Effector memory CD8-positive, alpha-beta T cell (primary cell): ENCODE measurements around the gene E2F2.
"Not testable (repeated sequence)": the region's sequence is repeated elsewhere in the genome, so short reads cannot be mapped to it uniquely, and the experiment has no call there.

Source experiments
- ATAC-seq: fragments of 150-1000 bp; cut with Tn5 transposase; replicated peaks from 2 replicates; pipeline ENCODE4 v1.10.0; 2021; ENCODE audit warnings: mild to moderate bottlenecking, moderate library complexity
- DNase-seq, 3 experiments: peaks; one replicate each; pipeline ENCODE4 v3.0.0; 2021
- H3K27ac Mint-ChIP-seq, 2 donors: one replicate each; pipeline ENCODE4 v1.8.0; 2022; ENCODE audit warnings: mild to moderate bottlenecking in 2 of 2, mixed read lengths in 2 of 2, moderate library complexity in 2 of 2
- H3K27me3 Mint-ChIP-seq, 2 donors: one replicate each; pipeline ENCODE4 v1.8.0; 2022; ENCODE audit warnings: mixed read lengths in 2 of 2
- H3K36me3 Mint-ChIP-seq: one replicate; pipeline ENCODE4 v1.8.0; 2022; ENCODE audit warnings: mild to moderate bottlenecking, moderate library complexity, mixed read lengths; ENCODE audit not compliant: insufficient read depth
- H3K4me1 Mint-ChIP-seq, 2 donors: one replicate each; pipeline ENCODE4 v1.8.0; 2022; ENCODE audit warnings: low read depth in 2 of 2, mixed read lengths in 2 of 2
- H3K4me3 Mint-ChIP-seq, 2 donors: one replicate each; pipeline ENCODE4 v1.8.0; 2022; ENCODE audit warnings: mild to moderate bottlenecking in 2 of 2, mixed read lengths in 2 of 2, moderate library complexity in 2 of 2
- H3K9me3 Mint-ChIP-seq, 2 donors: one replicate each; pipeline ENCODE4 v1.8.0; 2022; ENCODE audit warnings: mixed read lengths in 2 of 2

E2F2 gene

DNA sequence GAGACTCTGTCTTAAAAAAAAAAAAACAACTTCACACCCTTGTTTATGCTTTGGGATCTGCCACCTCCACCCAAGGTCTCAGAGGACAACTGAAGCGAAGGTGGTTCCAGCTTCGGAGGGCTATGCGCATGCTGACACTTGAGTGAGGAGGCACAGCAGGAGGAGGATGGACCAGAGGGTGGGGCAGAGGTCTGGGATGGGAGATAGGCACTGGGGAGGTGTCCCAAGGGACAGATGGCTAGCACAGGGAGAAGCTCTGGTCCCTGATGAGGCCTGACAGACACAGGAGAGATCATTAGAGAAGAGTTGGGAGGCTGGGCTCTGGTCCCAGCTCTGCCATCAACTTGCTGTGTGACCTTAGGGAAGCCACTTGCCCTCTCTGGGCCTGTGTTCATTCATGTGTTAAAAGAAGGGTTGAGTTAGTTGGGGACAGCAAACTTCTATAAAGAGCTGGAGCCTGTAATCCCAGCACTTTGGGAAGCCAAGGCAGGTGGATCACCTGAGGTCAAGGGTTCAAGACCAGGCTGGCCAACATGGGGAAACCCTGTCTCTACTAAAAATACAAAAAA, 16.8 kb downstream of the E2F2 start:
- DNase-seq (no peak), ATAC-seq (no peak)
- Mint-ChIP-seq H3K4me3 (no peak overlapping the region), H3K27me3 (no peaks in the 10 kb centered on the region), H3K27ac (peak overlapping the region in 1 of 2 donors; percentile 61), H3K9me3 (no peaks in the 10 kb centered on the region), H3K4me1 (peaks cover 0 to 2% of the 10 kb centered on the region in 2 donors), H3K36me3 (peaks cover 3% of the 10 kb centered on the region)

DNA sequence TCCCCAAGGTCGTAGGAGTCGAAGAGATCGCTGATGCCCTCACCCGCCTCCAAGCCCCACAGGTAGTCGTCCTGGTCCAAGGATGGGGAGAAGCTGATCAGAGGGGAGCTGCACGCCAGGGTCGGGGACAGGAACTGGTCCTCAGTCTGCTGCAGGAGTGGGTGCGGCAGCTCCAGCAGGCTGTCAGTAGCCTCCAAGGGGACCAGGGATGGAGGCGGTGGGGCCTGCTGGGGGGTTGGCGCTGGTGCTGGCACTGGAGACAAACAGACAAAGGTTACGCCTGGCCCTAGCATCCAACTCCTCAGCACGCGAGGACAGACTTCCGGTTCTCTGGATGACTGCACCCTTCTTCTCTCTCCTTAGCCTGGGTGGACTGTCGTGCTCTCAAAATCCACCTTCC, 21.1 kb downstream of the E2F2 start:
- H3K27me3 Mint-ChIP-seq, result no peaks in the 10 kb centered on the region
- ATAC-seq (no peak), DNase-seq (no peak)
- no peaks in the 10 kb centered on the region for H3K4me1 Mint-ChIP-seq
- peaks cover 3% of the 10 kb centered on the region for H3K36me3 Mint-ChIP-seq
- H3K9me3 Mint-ChIP-seq, result no peaks in the 10 kb centered on the region
- H3K4me3 Mint-ChIP-seq, result no peak overlapping the region
- H3K27ac Mint-ChIP-seq, result no peak overlapping the region

DNA sequence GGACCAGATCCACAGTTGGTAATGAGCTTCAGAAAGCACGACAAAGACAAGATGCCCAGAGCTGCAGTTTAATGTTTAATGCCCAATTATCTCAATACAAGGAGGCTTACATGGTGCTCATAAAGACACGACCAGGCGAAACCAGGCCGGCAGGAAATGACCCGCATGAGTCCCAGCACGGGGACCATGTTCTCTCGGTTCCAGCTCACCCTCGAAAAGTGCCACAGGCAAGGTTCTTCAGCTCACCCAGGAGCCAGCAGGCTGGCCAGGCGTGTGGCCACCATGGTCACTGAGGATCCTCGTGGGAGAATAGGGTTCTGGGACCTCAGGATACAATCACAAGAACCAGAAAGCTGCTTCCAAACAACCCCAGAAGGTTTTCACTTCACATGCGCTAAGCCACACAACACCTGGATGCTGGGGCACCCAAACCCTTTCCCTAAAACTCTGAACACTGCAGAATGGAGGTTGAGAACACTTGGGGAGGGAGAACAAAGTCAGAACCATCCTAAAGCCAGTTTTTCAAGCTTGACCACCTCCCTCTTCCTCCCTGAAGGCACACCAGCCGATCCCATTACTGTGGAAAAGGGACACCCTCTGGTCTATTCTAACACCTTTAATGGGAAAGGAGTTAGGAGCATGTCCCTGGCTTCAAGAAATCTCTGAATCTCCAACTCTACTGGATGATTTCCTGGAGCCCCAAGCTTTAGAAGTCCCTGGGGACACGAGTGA, 24.5 kb downstream of the E2F2 start:
- no peak for DNase-seq
- no peaks in the 10 kb centered on the region for H3K4me1 Mint-ChIP-seq
- H3K27me3 Mint-ChIP-seq, result no peaks in the 10 kb centered on the region
- no peak for ATAC-seq
- no peaks in the 10 kb centered on the region for H3K9me3 Mint-ChIP-seq
- no peak overlapping the region for H3K4me3 Mint-ChIP-seq
- H3K27ac Mint-ChIP-seq, result no peak overlapping the region
- no peaks in the 10 kb centered on the region for H3K36me3 Mint-ChIP-seq

DNA sequence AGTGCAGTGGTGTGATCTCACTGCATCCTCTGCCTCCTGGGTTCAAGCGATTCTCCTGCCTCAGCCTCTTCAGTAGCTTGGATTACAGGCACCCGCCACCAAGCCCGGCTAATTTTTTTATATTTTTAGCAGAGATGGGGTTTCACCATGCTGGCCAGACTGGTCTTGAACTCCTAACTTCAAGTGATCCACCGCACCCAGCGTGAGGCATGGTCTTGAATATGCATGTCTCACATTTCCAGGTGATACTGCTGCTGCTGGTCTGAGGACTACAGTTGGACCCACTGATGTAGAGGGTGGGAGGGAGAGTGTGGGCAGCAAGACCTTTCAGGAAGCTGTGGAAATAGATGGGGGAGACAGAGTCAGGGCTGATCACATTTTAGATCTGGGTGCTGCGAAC, 25.2 kb downstream of the E2F2 start:
- Mint-ChIP-seq H3K4me1 (no peaks in the 10 kb centered on the region), H3K9me3 (no peaks in the 10 kb centered on the region), H3K4me3 (no peak overlapping the region), H3K36me3 (no peaks in the 10 kb centered on the region), H3K27ac (no peak overlapping the region), H3K27me3 (no peaks in the 10 kb centered on the region)
- DNase-seq (no peak), ATAC-seq (no peak)

DNA sequence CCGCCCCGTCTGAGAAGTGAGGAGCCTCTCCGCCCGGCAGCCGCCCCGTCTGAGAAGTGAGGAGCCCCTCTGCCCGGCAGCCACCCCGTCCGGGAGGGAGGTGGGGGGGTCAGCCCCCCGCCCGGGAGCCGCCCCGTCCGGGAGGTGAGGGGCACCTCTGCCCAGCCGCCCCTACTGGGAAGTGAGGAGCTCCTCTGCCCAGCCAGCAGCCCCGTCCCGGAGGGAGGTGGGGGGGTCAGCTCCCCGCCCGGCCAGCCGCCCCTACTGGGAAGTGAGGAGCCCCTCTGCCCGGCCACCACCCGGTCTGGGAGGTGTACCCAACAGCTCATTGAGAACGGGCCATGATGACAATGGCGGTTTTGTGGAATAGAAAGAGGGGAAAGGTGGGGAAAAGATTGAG, 26.9 kb downstream of the E2F2 start:
- not testable (repeated sequence) for ATAC-seq, H3K4me1 Mint-ChIP-seq, H3K27ac Mint-ChIP-seq, H3K9me3 Mint-ChIP-seq, H3K36me3 Mint-ChIP-seq, H3K4me3 Mint-ChIP-seq, H3K27me3 Mint-ChIP-seq, DNase-seq

DNA sequence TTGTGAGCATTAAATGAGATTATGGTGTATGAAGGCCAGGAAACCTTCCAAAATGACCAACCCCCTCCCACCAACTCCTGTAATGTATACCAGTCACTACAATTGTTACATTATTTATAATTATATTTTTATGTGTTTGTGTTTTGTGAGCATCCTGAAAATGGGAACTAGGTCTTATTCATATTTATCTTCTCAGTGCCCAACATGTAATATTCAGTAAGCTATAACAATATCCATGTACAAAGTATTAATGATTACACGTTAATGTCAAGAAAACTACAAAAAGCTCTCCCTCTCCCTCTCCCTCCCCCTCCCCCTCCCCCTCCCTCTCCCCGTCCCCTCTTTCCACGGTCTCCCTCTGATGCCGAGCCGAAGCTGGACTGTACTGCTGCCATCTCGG, 28.1 kb downstream of the E2F2 start:
- H3K27me3 Mint-ChIP-seq, result no peaks in the 10 kb centered on the region
- H3K4me1 Mint-ChIP-seq, result no peaks in the 10 kb centered on the region

DNA sequence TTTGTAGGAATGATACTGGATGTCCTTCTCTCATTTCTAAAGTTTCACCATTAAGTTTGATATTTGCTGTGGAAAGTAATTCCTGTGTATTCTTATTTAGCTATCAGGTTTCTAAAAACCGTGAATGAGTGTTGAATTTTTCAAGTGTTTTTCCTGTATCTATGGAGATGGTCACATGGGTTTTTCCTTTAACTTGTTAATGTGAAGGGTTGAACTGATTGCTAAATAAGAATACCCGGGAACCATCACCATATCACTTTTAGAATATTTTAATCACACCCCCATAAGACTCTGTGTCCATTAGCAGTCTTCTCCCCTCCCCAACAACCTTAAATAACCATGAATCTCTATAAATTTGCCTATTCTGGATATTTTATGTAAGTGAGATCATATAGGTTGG, 30.6 kb downstream of the E2F2 start:
- H3K27ac Mint-ChIP-seq, result no peak overlapping the region
- H3K4me3 Mint-ChIP-seq, result no peak overlapping the region
- no peaks in the 10 kb centered on the region for H3K9me3 Mint-ChIP-seq
- ATAC-seq, result no peak
- no peaks in the 10 kb centered on the region for H3K36me3 Mint-ChIP-seq
- DNase-seq, result no peak
- H3K4me1 Mint-ChIP-seq, result peaks cover 0 to 3% of the 10 kb centered on the region in 2 donors
- no peaks in the 10 kb centered on the region for H3K27me3 Mint-ChIP-seq

More for the DNA sequence above, 28.1 kb downstream of the E2F2 start:
- H3K36me3 Mint-ChIP-seq, result no peaks in the 10 kb centered on the region
- no peak overlapping the region for H3K27ac Mint-ChIP-seq
- H3K4me3 Mint-ChIP-seq, result no peak overlapping the region
- H3K9me3 Mint-ChIP-seq, result no peaks in the 10 kb centered on the region
- DNase-seq (no peak), ATAC-seq (no peak)

DNA sequence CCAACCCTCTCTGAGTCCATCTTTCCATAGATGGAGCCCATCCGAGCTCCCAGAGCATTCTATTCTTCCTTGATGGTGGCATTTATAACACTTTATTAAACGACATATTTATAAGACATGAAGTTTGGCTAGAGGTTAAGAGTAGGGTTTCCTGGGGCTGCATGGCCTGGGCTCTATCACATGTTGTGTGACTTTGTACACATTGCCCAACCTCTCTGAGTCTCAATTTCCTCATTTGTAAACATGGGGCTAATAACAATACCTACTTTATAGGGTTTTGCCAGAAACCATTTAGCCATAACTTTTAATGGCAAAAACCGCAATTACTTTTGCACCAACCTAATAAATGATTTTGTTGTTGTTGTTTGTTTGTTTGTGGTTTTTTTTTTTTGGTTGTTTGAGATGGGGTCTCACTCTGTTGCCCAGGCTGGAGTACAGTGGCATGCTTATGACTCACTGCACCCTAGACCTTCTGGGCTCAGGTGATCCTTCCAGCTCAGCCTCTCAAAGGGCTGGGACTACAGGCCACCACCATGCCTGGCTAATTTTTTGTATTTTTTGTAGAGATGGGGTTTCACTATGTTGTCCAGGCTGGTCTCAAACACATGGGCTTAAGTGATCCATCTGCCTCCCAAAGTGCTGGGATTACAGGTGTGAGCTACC, 33.1 kb downstream of the E2F2 start:
- no peaks in the 10 kb centered on the region for H3K27me3 Mint-ChIP-seq
- no peaks in the 10 kb centered on the region for H3K9me3 Mint-ChIP-seq
- H3K36me3 Mint-ChIP-seq, result no peaks in the 10 kb centered on the region
- H3K4me1 Mint-ChIP-seq, result peaks cover 0 to 3% of the 10 kb centered on the region in 2 donors
- DNase-seq, result no peak
- no peak for ATAC-seq
- H3K4me3 Mint-ChIP-seq, result no peak overlapping the region
- H3K27ac Mint-ChIP-seq, result no peak overlapping the region

DNA sequence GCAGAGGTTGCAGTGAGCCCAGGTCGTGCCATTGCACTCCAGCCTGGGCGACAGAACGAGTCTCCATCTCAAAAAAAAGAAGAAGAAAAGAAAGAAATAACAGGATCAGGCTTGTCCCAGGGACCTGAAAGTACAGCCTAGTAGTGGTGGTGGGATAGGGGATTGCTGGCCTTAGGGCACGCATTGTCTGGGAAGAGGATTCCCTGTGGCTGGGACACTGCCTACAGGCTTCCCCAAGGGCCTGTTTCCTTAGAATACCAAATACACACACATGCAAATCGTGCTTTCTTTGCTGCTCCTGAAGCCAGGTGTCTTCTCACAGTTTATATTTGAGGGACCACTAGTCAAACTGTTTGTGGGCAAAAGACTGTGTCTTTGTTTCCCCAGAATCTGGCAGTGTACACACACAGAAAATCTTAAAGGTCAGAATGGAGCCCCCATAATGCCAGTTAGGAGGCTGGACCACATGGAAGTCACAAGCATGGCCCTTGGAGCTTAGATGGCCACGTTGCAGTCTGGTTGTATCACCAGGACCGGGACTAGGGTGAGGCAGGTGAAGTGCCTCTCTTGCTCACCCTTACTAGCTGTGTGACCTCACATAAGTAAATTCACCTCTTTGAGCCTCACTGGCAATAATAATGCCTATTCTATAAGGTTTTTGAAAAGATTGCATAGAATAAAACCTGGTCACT, 34.4 kb downstream of the E2F2 start:
- no peak overlapping the region for H3K27ac Mint-ChIP-seq
- H3K4me1 Mint-ChIP-seq, result peaks cover 0 to 3% of the 10 kb centered on the region in 2 donors
- H3K36me3 Mint-ChIP-seq, result no peaks in the 10 kb centered on the region
- H3K9me3 Mint-ChIP-seq, result no peaks in the 10 kb centered on the region
- no peak for ATAC-seq
- no peak for DNase-seq
- H3K27me3 Mint-ChIP-seq, result peaks cover 9 to 11% of the 10 kb centered on the region in 2 donors
- H3K4me3 Mint-ChIP-seq, result no peak overlapping the region

DNA sequence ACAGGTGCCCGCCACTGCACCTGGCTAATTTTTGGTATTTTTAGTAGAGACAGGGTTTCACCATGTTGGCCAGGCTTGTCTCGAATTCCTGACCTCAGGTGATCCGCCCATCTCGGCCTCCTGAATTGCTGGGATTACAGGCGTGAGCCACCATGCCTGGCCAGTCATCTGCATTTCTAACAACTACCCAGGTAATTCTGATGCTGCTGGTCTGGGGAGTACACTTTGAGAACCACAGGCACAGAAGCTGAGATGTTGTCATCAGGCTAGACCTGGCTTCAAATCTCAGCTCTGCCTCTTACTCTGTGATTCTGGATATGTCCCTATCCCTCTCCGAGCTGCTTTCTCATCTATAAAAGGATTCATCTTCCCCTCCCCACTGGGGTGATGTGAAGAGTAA, 36.2 kb downstream of the E2F2 start:
- not testable (repeated sequence) for H3K36me3 Mint-ChIP-seq, H3K4me1 Mint-ChIP-seq, DNase-seq, H3K9me3 Mint-ChIP-seq, H3K27ac Mint-ChIP-seq, ATAC-seq, H3K4me3 Mint-ChIP-seq
- peaks cover 19 to 29% of the 10 kb centered on the region in 2 donors for H3K27me3 Mint-ChIP-seq

DNA sequence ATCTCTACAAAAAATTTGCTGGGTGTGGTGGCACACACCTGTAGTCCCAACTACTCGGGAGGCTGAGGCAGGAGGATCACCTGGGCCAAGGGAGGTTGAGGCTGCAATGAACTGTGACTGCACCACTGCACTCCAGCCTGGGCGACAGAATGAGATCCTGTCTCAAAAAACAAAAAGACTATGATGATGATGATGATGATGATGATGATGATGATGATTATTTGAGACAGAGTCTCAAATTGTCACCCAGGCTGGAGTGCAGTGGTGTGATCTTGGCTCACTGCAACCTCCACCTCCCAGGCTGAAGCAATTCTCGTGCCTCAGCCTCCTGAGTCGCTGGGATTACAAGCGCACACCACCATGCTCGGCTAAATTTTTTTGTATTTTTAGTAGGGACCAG, 38.3 kb downstream of the E2F2 start:
- H3K9me3 Mint-ChIP-seq, H3K4me1 Mint-ChIP-seq, DNase-seq, H3K4me3 Mint-ChIP-seq, ATAC-seq, H3K36me3 Mint-ChIP-seq, H3K27ac Mint-ChIP-seq: not testable (repeated sequence)
- H3K27me3 Mint-ChIP-seq, result peaks cover 19 to 30% of the 10 kb centered on the region in 2 donors

DNA sequence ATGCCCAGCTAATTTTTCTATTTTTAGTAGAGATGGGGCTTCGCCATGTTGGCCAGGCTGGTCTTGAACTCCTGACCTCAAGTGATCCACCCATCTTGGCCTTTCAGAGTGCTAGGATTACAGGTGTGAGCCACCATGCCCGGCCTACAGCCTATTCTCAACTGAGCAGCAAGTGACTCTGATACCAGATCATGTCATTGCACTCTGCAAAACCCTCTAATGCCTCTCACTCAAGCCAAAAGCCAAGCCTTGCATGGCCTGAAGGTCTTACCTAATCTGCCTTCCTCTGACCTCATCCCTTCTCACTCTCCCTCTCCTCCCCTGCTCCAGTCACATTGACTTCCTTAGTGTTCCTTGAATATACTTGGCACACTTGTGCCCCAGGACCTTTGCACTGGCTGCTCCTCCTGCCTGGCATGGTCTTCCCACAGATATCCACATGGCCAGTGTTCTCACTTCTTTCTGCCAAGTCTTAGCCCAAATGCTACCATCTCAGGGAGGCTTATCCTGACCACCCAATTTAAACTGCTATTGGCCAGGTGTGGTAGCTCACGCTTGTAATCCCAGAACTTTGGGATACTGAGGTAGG, 38.8 kb downstream of the E2F2 start:
- Mint-ChIP-seq H3K9me3 (no peaks in the 10 kb centered on the region), H3K4me1 (no peaks in the 10 kb centered on the region), H3K36me3 (no peaks in the 10 kb centered on the region), H3K27me3 (peaks cover 19 to 30% of the 10 kb centered on the region in 2 donors), H3K4me3 (no peak overlapping the region), H3K27ac (no peak overlapping the region)
- DNase-seq (no peak), ATAC-seq (no peak)

DNA sequence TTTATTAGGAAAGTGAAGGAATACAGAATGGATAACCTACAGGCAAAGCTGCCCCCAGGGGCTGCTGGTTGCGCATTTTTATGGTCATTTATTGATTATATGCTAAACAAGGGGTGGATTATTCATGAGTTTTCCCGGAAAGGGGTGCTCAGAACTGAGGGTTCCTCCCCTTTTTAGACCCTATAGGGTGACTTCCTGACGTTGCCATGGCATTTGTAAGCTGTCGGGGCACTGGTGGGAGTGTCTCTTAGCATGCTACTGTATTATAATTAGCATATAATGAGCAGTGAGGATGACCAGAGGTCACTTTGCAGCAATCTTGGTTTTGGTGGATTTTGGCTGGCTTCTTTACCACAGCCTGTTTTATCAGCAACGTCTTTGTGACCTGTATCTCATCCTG, 41.2 kb downstream of the E2F2 start:
- Mint-ChIP-seq H3K27ac (no peak overlapping the region), H3K4me3 (no peak overlapping the region), H3K9me3 (no peaks in the 10 kb centered on the region), H3K27me3 (peaks cover 19 to 30% of the 10 kb centered on the region in 2 donors), H3K36me3 (no peaks in the 10 kb centered on the region), H3K4me1 (peaks cover 0 to 3% of the 10 kb centered on the region in 2 donors)
- DNase-seq (no peak), ATAC-seq (no peak)
